ENCODE data around the gene GCNT2.
"Not testable (repeated sequence)": the region's sequence is repeated elsewhere in the genome, so short reads cannot be mapped to it uniquely, and the experiment has no call there.

The GCNT2 gene

DNA sequence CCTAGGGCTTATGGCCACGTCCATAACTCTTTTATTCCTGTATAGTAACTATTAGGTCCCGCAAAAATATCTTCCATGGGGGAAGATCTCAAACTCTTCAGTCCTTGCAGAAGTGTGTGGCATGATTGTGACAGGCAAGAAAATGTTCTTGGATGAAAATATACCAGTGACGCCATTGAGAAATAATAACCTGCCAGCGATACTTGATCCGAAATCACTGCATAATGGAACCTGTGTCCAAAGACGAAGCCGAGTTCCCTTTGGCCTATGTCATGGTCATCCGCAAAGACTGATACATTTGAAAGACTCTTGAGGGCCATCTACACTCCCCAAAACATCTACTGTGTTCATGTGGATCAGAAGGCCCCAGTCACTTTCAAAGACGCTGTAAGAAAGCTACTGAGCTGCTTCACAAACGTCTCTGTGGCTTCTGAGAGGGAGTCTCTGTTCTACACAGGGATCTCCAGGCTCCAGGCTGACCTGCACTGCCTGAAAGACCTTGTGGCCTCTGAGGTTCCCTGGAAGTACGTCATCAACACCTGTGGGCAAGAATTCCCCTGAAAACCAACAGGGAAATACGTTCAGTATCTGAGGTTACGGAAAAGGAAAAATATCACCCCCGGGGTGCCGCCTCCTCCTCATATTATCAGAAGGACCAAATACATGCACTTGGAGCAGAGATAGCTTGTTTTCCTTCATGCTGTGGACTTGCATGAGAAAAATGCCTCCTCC is 6.9 kb upstream of the GCNT2 start:
- DNase-seq: no peak

DNA sequence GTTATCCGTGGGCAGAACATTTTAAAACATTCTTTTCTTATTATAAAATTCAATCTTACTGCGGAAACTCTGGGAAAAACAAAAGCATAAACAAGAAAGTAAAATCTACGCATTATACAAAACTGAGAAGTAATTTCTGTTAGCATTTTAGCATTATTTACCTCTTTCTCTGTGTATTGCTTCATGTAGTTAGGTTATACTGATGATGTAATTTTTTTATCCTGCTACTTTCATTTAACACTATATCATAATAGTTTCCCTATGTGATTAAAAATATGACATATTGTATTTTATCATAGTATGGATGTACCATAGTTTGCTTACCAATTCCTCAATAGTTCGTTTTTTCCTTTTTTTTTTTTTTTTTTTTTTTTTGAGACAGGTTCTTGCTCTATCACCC is 4.2 kb upstream of the GCNT2 start:
- no peak for DNase-seq

DNA sequence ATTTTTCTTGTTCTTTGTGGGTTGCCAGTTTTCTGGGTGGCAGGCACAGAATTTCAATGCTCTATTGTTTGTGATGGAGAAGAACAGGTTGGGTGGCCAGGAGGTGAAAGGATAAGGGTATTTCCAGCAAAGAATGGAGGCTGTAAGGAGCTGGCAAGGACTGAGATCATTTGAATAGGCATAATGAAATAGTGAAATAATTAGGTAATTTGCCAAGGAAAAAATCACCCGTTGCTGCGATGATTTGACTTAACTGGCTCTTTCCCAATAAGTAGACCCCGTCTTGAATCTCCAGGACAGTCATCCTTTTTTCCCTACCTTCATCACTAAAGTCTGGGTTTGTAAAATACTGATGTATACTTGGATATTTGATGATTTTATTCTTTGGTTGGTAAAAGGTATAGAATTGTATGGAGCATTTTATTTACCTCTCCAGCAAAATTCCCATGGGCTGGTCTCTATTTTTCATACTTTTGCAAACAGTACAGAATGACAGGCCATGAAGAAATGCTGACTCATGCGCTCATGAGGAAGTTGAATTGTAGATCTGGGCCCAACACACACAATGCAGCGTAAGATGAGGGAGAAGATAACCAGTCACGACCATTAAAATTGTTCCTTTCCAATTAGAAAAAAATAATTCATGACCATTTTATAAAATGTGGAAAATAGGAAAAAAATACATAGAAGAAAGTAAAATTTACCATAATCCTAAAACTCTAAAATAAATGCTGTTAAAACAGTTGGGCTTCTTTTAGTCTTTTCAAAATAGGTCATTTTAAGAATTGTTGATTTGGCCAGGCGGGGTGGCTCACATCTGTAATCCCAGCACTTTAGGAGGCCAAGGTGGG is 2.4 kb upstream of the GCNT2 start:
- DNase-seq: no peak

DNA sequence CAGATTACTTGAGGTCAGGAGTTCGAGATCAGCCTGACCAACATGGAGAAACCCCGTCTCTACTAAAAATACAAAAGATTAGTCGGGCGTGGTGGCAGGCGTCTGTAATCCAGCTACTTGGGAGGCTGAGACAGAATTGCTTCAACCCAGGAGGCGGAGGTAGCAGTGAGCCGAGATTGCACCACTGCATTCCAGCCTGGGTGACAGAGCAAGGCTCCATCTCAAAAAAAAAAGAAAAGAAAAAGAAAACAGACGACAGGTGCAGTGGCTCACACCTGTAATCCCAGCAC is 1.8 kb upstream of the GCNT2 start:
- not testable (repeated sequence) for DNase-seq

DNA sequence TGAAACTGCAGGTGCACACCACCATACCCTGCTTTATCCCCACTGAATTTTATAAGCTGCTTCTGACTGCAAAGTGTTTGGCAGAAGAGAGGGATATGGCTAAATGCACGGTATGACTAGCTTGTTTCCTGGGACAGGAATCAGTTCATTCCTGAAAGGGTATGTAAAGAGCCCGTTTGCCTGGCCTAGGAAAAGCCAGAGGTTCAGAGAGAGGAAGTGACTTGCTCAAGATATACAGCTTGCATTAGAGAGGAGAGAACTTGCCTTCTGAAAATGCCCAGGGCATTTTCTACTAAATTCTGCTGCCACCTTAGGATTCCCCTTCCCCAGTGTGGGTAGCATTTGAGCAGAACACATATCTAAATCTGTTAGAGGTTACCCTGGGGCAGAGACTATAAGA is 683 bp upstream of the GCNT2 start:
- no peak for DNase-seq

DNA sequence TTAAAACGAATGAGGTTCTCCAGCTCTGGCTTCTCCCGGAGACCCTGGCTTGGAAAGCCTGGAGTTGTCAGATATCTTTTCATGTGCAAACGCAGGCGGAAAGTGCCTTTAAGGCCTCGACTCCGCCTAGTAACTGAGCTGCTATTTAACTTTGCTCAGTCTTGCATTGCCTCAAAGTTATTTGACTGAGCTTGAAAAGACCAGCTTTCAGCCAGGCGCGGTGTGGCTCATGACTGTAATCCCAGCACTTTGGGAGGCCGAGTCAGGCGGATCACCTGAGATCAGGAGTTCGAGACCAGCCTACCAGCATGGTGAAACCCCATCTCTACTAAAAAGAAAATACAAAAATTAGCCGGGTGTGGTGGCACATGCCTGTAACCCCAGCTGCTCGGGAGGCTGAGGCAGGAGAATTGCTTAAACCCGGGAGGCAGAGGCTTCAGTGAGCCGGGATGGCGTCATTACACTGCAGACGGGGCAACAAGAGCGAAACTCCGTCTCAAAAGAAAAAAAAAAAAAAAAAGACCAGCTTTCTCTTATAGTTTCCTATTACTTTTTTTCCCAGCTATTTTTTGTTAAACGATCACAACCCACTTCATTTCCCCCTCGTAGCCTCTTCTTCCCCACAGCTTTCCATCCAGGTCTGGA is 1.9 kb downstream of the GCNT2 start:
- DNase-seq: no peak

DNA sequence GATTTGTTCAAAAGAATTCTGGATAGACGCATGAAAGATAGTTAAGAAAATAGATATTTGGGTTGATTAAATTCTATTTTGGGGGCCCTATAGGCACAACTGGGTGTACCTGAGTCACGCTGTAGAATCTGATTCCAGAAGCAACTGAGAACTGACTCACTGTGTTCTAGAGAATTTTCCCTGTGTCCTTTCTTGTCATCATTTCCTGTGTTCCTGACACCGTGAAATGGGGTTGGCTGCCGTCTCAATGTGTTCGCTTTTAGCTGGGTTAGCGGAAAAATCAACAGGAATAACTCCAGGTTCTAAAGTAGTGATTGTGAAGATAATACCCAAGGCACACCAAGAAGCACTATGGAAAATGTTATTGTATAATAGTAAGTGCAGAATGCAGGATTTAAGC is 5.0 kb downstream of the GCNT2 start:
- no peak for DNase-seq

DNA sequence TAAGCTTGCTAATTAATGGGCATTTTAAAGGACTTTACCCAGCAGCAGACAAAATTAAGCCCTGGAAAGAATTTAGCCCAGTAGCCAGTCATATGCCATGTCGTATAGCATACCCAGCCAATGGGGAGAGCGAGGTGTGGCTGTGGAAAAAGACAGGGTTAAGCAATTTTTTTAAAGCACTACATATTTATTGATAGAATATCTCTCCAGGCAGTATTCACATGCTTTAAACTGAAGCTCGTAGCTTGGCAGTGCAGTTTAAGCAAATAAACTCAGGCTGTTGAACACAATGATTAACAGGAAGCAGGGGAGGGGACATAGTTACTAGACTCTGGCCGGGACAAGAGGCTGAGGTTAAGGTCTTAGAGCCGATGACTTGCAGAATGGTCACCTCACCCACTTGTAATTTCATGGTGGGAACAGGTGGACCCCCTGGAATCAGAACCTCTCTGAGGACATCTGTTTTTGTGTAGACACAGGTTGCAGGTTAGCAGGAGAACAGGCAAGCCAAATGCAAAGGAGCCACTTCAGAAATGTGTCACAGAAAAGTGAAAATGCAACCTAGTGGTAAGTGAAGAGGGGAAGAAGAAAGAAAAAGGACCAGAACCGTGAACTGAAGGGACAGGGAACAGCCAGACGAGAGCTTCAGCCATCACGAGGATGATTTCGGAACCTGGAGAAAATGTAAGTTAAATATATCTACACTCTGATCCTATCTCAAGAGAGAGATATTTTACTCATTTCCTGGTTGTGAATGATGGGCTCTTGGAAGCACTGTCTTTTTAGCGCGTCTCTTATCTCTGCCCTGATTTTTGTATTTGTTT is 7.2 kb downstream of the GCNT2 start:
- DNase-seq: no peak

DNA sequence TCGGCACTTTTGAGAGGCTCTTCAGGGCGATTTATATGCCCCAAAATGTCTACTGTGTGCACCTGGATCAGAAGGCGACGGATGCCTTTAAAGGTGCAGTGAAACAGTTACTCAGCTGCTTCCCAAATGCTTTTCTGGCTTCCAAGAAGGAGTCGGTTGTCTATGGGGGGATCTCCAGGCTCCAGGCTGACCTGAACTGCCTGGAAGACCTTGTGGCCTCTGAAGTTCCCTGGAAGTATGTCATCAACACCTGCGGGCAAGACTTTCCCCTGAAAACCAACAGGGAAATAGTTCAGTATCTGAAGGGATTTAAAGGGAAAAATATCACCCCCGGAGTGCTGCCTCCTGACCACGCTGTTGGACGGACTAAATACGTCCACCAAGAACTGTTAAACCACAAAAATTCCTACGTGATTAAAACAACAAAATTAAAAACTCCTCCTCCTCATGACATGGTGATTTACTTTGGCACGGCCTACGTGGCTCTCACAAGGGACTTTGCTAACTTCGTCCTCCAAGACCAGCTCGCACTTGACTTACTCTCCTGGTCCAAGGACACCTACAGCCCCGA is 8.2 kb downstream of the GCNT2 start:
- no peak for DNase-seq

DNA sequence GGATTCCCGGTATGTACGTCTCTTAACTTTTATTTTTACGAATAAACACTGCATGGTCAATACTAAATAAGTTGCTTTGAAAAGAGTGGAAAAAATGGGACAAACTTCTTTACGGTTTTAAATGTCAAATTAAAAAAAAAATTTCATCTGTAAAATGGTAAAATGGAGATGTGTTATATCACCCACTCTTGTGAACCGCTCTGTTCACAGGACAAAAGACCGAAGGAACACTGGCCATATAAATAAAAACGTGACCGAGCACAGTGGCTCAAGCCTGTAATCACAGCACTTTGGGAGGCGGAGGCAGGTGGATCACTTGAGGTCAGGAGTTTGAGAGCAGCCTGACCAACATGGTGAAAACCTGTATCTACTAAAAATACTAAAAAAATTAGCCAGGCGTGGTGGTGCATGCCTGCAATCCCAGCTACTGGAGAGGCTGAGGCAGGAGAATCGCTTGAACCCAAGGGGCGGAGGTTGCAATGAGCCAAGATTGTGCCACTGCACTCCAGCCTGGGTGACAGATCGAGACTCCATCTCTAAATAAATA is 8.8 kb downstream of the GCNT2 start:
- not testable (repeated sequence) for DNase-seq

DNA sequence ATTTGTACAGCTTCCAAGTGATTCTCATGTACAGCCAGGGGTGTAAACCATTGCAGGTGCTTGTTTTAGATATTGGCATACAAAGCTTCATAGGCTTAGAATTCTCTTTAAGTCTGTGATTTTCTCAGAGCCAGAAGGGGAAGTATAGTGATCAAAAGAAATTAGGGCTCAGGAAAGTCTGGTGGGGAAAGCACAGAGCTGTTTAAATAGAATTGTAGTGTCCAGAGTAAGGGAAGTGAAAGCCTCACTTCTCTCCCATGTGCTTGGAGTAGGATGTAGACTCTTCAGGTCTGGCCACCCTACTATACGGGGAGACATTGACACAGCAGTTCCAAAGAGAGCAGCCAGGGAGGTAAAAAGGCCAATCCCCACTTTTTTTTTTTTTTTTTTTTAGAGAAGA is 10.4 kb downstream of the GCNT2 start:
- DNase-seq: no peak

DNA sequence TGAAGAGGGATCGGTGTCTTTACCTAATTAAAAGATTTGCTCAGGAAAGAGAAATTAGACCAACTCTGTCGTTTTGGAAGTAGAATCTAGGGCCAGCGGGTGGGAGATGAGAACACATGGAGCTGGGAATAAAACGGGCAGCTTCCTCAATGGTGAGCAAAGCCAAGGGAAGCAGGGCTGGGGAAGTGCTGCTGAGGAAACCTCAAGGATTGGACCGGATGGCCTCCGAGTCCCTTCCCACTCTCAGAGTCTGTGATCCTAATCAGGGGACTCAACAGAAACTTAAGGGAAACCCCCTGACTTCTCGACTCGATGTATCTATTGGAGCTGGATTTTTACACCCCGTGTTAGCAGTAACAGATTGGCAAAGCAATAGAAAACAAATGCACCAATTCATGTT is 10.8 kb downstream of the GCNT2 start:
- DNase-seq: no peak

DNA sequence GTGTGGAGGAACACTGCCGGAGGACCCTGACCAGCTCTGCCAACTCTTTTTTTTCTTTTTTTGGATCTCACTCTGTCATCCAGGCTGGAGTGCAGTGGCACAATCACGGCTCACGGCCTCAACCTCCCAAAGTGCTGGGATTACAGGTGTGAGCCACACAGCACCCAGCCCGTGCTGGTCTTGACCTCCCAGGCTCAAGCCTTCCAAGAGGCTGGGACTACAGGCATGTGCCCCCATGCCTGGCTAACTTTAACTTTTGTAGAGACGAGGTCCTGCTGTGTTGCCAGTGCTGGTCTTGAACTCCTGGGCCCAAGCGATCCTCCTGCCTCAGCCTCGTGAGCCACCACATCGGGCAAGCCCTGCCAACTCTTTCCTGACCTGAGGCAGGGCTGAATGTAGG is 11.2 kb downstream of the GCNT2 start:
- DNase-seq: no peak

DNA sequence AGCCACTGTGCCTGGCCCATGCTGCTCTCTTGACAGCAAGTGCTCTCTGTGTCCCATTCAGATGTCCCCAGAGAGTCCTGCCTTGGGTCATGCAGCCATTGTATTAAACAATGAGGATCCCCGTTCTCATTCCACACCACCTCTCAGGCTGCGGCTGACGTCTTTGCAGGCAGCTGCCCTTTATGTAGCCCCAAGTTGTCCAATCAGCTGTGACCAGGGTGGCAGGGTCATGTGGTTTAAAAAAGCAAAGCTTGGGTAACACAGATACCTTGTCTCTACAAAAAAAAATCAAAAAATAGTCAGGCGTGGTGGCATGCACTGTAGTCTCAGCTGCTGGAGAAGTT is 13.2 kb downstream of the GCNT2 start:
- no peak for DNase-seq

DNA sequence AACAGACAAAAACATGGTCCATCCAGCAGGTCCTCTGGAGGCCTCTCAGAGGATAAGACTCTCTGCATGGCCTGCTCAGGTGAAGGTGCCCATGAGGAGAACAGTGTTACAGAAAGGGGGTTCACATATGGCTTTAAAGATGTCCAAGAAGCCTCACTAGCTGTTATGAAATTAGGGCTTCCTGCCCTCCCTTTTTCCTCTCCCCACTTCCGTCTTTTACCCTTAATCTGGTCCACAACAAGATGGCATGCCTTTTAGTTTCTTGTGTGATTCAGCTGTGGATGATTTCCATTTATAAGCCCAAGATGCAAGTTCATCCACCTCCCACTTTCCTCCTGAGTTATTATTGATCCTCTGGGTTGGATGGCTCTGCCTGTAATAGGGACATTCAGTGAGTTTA is 14.0 kb downstream of the GCNT2 start:
- DNase-seq: no peak

DNA sequence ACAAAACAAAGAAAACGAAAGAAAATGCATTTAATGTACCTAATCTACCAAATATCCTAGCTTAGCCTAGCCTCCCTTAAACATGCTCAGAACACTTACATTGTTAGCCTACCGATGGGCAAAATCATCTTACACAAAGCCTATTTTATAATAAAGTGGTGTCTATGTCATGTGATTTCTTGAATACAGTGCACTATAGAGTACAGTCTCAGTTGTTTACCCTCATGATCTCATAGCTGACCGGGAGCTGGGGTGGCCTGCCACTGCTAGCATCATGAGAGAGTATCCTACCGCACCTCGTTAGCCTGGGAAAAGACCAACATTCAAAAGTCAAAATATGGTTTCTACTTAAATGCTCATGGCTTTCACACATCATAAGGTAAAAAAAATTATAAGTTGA is 16.6 kb downstream of the GCNT2 start:
- no peak for DNase-seq

DNA sequence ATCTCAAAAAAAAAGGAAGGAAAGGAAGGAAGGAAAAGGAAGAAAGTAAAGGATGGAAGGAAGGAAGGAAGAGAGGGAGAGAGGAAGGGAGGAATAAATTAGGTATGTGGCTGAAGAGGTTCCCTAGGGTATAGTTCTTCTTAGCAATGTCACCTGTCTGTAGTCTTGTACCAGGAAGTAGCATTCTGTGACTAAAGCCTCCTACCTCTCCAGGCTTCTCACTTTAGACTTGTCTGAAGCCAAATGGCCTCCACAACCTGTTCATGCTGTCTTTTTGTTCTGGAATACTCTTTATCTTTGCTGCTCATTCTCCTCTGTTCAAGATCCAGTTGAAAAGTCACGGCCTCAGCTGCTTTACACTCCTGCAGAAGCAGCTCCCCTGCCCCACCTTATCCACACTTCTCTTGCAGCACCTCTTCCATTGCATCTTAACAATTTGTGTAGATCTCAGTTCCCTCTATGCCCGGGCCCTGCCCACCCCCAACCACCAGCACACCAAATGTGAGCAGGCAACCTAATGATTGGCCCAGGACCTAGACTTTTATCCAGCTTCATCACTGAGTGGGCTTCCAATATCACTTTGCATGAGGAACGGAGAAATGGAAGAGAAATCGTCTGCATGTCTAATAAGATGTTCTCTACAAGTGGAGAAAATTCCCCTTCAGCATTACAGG is 19.1 kb downstream of the GCNT2 start:
- DNase-seq: no peak

DNA sequence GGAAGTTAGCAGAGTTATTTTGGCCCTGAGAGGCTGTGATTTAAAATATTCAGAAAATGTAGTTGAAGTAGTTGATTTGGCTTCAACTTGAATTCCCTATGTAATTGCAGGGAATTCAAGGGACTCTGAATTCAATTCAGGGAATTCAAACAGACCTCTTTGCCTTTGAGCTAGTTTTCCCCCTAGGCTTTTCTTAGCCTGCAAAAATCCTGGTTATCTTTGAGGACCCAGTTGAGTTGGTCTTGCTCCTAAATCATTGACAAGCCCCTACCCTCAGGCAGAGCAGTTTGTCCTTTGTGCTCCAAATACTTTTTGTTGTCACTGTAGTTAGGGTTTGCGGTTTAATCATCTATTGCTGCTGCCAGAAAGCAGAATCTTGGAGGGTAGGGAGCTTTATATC is 20.4 kb downstream of the GCNT2 start:
- DNase-seq: no peak

DNA sequence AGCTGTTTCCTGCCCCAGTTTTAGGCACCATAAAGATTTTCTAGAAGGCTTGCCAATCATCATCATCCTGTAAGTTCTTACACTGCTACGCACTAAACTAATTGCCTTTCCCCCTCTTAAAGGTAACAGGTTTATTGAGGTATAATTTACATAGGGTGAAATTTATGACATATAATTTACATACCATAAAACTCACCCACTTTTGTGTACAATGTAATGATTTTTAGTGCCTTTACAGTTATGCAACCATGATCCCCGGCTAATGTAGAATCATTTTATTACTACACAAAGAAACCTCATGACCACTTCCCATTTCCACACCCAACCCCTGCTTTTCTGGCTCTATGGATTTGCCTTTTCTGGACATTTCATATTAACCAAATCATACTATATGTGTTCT is 21.1 kb downstream of the GCNT2 start:
- DNase-seq: no peak

DNA sequence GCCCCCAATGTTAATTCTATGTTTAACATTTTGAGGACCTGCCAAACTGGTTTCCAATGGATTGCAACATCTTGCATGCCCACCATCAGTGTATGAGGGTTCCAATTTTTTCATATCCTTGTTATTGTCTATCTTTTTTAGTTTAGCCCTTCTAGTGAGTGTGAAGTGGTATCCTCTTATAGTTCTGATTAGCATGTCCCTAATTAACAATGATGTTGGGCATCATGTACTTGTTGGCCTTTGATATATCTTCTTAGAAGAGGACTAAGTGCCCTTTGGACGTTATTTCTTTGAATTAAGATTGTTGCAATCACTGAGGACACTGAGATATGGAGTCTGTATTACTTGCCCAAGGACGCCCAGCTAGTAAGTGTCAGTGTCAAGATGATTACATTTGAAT is 22.3 kb downstream of the GCNT2 start:
- no peak for DNase-seq

DNA sequence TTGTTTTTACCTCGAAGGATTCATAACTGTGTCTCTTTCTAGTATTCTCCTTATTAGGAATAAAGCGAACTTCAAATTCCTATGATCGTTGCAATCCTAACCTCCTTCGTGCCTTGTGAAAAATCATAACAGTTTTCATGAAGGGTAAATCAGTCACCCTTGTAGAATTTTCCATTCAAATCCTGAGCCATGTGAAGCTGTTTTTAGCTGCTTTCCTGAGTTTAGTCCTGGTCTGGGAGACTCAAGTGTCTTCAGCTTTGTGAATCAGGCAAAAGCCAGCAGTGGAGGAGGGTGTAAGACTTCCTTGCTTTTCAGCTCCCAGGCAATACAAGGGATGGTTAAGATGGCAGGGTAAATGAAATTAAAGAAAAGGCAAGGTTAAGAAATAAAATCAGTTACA is 24.3 kb downstream of the GCNT2 start:
- no peak for DNase-seq

DNA sequence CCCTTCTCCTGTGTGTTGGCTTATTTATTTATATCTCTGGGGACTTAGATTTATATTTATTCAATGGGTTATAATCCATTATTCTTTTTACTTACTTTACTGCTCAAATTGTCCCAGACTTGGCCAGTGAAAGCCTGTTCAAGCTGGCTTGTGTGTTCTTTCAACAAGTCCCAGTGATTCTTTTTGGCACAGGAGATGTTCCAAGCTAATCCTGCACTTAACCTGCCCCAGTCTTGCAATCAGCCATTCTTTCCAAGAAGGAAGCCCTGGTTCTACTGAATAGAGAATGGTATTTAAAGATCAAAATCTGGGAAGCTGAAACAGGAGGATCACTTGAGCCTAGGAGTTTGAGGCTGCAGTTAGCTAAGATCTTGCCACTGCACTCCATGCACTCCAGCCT is 26.7 kb downstream of the GCNT2 start:
- DNase-seq: no peak
